Ishikawa (cell line): ENCODE measurements around the gene SLC39A13.

Source experiments
- CEBPB ChIP-seq: IDR thresholded peaks from 2 replicates; pipeline ENCODE4 v1.6.1; 2012
- CREB1 ChIP-seq: IDR thresholded peaks from 2 replicates; pipeline ENCODE4 v1.6.1; 2012; ENCODE audit warnings: low read depth
- EGR1 ChIP-seq: IDR thresholded peaks from 2 replicates; pipeline ENCODE4 v1.6.1; 2012
- EP300 ChIP-seq: IDR thresholded peaks from 2 replicates; pipeline ENCODE4 v1.6.1; 2012; ENCODE audit warnings: borderline replicate concordance
- FOXM1 ChIP-seq: IDR thresholded peaks from 2 replicates; pipeline ENCODE4 v1.6.1; 2012; ENCODE audit warnings: low read depth, borderline replicate concordance
- NFIC ChIP-seq: IDR thresholded peaks from 2 replicates; pipeline ENCODE4 v1.6.1; 2012
- RAD21 ChIP-seq: IDR thresholded peaks from 2 replicates; pipeline ENCODE4 v1.6.1; 2012; ENCODE audit warnings: low read depth
- TAF1 ChIP-seq: IDR thresholded peaks from 2 replicates; pipeline ENCODE4 v1.6.1; 2012; ENCODE audit warnings: low read depth, mild to moderate bottlenecking
- TCF12 ChIP-seq: IDR thresholded peaks from 2 replicates; pipeline ENCODE4 v1.6.1; 2012; ENCODE audit warnings: low read depth
- TEAD4 ChIP-seq: IDR thresholded peaks from 2 replicates; pipeline ENCODE4 v1.6.1; 2012
- YY1 ChIP-seq: IDR thresholded peaks from 2 replicates; pipeline ENCODE4 v1.6.1; 2012; ENCODE audit warnings: low read depth
- ZBTB7A ChIP-seq: IDR thresholded peaks from 2 replicates; pipeline ENCODE4 v1.6.1; 2012; ENCODE audit warnings: low read depth
- TF ChIP-seq, protein P1 (sequence below): IDR thresholded peaks from 2 replicates; pipeline ENCODE4 v1.6.1; 2012
- TF ChIP-seq, protein P2 (sequence below): IDR thresholded peaks from 2 replicates; pipeline ENCODE4 v1.6.1; 2012; ENCODE audit warnings: low read depth, mild to moderate bottlenecking
- TF ChIP-seq, protein P3 (sequence below): IDR thresholded peaks from 2 replicates; pipeline ENCODE4 v1.6.1; 2012

SLC39A13 gene

DNA sequence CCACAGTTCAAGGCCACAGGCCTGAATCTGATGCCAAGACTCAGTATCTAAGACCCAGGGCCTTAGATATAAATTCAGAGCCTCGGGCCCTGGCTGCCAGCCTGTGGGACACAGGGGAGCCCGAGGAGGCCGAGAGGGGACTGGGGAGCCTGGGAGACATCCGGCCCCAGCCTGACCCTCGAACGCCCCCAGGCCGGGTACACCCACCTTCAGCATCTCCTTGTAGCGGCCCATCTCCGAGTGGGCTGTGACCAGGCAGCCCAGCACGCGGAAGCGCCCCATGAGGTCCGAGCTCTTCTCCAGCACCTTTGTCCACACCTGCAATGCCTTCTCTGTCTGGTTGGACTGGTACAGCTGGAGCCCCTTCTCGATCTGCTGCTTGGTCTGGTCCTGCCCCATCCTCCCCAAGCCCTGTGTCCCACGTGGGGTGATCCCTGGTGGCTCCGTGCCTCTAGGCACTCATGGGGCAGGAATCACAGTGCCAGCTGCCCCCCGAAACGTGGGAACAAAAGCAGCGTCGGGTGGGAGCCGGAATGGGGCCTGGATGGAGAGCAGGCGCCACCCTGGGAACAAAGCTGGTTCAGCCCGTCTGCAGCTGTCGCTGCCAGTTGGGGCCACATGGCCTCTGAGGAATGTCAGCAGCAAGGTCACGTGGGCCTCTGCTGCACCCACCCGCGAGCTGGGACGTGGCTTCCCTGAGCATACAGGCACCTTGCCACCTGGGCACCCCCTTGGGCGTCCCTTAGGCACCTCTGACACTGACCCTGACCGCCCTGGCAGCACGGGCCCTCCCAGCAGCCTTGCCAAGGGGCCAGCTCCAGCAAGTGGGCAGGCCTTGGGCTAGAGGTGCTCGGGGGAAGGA lies 40.4 kb downstream of the SLC39A13 start, which contains the start of gene RAPSN:
TSS of gene RAPSN (minus strand) at position 571 of the 862 bp plus-strand sequence. CDS start at position 399, 172 bp downstream.
- no peak for TF ChIP-seq CREB1
- TF ChIP-seq, protein P1, sequence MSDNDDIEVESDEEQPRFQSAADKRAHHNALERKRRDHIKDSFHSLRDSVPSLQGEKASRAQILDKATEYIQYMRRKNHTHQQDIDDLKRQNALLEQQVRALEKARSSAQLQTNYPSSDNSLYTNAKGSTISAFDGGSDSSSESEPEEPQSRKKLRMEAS: no peak
- TF ChIP-seq, protein P2, sequence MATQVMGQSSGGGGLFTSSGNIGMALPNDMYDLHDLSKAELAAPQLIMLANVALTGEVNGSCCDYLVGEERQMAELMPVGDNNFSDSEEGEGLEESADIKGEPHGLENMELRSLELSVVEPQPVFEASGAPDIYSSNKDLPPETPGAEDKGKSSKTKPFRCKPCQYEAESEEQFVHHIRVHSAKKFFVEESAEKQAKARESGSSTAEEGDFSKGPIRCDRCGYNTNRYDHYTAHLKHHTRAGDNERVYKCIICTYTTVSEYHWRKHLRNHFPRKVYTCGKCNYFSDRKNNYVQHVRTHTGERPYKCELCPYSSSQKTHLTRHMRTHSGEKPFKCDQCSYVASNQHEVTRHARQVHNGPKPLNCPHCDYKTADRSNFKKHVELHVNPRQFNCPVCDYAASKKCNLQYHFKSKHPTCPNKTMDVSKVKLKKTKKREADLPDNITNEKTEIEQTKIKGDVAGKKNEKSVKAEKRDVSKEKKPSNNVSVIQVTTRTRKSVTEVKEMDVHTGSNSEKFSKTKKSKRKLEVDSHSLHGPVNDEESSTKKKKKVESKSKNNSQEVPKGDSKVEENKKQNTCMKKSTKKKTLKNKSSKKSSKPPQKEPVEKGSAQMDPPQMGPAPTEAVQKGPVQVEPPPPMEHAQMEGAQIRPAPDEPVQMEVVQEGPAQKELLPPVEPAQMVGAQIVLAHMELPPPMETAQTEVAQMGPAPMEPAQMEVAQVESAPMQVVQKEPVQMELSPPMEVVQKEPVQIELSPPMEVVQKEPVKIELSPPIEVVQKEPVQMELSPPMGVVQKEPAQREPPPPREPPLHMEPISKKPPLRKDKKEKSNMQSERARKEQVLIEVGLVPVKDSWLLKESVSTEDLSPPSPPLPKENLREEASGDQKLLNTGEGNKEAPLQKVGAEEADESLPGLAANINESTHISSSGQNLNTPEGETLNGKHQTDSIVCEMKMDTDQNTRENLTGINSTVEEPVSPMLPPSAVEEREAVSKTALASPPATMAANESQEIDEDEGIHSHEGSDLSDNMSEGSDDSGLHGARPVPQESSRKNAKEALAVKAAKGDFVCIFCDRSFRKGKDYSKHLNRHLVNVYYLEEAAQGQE: no peak
- no peak for TF ChIP-seq EGR1
- TF ChIP-seq TCF12: no peak
- no peak for TF ChIP-seq EP300

DNA sequence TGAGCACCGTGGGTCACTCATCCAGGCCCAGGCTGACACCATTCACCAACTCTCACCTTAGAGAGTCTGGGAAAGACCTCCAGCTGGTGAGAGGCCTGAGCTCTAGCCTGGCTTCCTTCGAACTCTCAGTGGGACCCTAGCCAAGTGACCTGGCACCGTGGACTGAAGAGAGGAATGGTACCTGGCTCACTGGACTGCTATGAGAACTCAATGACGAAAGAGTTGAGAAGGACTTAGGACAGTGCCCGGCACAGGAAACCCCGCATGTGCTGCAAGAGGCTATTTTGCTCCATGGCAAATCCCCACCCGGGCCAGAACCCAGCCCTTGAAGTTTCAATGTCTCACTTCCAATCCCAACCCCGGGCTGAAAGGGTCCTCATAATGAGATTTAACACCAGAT lies 41.2 kb downstream of the SLC39A13 start:
- TF ChIP-seq NFIC (no peak), EP300 (no peak), CREB1 (no peak), TAF1 (no peak), RAD21 (no peak)
- TF ChIP-seq, protein P1: no peak

DNA sequence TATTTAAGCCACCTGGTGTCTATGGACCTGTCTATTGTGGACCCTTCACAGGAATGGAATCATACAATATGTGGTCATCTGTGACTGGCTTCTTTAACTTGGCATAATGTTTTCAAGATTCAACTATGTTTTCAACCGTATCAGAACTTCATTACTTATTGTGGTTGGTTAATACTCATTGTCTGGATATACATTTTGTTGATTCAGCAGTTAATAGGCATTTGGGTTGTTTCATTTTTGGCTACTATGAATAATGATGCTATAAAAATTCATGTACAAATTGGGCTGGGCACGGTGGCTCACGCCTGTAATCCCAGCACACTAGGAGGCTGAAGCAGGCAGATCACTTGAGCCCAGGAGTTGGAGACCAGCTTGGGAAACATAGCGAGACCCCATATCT lies 43.0 kb downstream of the SLC39A13 start:
- TF ChIP-seq CEBPB (no peak), RAD21 (no peak)

DNA sequence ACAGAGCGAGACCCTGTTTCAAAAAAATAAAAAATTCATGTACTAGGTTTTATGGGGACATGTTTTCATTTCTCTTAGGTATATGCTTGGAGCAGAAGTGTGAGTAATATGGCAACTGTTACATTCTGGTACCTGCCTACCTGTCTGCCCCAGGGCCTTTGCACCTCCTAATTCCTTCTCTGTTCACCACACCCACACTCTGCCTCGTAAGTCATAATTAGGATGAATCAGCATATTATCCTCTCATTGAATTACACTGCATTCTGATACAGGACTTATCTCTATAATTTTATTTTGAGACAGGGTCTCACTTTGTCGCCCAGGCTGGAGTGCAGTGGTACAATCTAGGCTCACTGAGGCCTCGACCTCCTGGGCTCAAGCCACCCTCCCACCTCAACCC lies 43.6 kb downstream of the SLC39A13 start:
- TF ChIP-seq, protein P1: no peak
- TF ChIP-seq, protein P2: no peak
- no peak for TF ChIP-seq YY1
- TF ChIP-seq ZBTB7A: no peak
- no peak for TF ChIP-seq FOXM1
- TF ChIP-seq CREB1: no peak
- TF ChIP-seq NFIC: no peak
- no peak for TF ChIP-seq TAF1
- TF ChIP-seq EGR1: no peak
- TF ChIP-seq RAD21: no peak
- no peak for TF ChIP-seq CEBPB
- no peak for TF ChIP-seq TCF12
- TF ChIP-seq EP300: no peak
- TF ChIP-seq, protein P3, sequence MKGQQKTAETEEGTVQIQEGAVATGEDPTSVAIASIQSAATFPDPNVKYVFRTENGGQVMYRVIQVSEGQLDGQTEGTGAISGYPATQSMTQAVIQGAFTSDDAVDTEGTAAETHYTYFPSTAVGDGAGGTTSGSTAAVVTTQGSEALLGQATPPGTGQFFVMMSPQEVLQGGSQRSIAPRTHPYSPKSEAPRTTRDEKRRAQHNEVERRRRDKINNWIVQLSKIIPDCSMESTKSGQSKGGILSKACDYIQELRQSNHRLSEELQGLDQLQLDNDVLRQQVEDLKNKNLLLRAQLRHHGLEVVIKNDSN: no peak
- no peak for TF ChIP-seq TEAD4

DNA sequence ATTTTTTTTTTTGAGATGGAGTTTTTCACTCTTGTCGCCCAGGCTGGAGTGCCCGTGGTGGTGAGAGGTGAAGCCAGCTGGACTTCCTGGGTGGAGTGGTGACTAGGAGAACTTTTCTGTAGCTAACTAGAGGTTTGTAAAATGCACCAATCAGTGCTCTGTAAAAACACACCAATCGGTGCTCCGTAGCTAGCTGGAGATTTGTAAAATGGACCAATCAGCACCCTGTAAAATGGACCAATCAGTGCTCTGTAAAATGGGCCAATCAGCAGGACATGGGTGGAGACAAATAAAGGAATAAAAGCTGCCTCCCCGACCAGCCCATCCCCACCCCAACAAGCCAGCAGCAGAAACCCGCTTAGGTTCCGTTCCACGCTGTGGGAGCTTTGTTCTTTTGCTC lies 45.0 kb downstream of the SLC39A13 start:
- TF ChIP-seq YY1 (no peak), EP300 (no peak), EGR1 (no peak), NFIC (no peak), TEAD4 (no peak), TAF1 (no peak), CREB1 (no peak), CEBPB (no peak), FOXM1 (no peak), RAD21 (no peak), ZBTB7A (no peak)
- TF ChIP-seq, protein P2: no peak
- TF ChIP-seq, protein P3: no peak
- TF ChIP-seq, protein P1: no peak
